ENCODE data around the gene USP7. TPM values are rescaled to one million over a fixed set of nuclear protein-coding genes. Genes with fewer than 3 reads are reported as not detected.
"Not testable (repeated sequence)": the region's sequence is repeated elsewhere in the genome, so short reads cannot be mapped to it uniquely, and the experiment has no call there.

The USP7 gene
- polyA plus RNA-seq, 1 donor (not counting 4 experiments of a cell fraction or from before 2014, with no cell fraction given) = 63.4 TPM

DNA sequence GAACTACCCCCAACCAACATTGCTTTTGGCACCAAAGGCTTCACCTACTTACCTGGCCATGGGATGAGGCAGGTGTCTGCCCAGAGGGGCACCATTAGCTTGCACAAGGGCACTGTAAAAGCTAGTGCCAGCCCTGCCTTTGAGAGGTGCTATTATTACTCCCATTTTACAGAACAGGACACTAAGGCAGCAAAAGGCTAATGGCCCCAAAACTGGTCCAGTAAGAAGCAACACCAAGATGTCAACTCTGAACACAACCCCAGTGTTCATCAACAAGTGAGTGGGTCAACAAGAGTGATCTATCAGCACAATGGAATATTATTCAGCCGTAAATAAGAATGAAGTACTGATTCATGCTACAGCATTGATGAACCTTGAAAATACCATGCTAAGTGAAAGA lies 7.7 kb upstream of the USP7 start:
- H2AFZ ChIP-seq (ENCODE audit: control insufficient read depth, low read length) = no peak overlapping the region
- no peaks in the 10 kb centered on the region for H3K79me2 ChIP-seq (ENCODE audit: control insufficient read depth, insufficient read depth, low read length)
- TF ChIP-seq EZH2 (IDR thresholded peaks at IDR 0.05; ENCODE audit: low read length) = no peak
- TF ChIP-seq, protein P1, sequence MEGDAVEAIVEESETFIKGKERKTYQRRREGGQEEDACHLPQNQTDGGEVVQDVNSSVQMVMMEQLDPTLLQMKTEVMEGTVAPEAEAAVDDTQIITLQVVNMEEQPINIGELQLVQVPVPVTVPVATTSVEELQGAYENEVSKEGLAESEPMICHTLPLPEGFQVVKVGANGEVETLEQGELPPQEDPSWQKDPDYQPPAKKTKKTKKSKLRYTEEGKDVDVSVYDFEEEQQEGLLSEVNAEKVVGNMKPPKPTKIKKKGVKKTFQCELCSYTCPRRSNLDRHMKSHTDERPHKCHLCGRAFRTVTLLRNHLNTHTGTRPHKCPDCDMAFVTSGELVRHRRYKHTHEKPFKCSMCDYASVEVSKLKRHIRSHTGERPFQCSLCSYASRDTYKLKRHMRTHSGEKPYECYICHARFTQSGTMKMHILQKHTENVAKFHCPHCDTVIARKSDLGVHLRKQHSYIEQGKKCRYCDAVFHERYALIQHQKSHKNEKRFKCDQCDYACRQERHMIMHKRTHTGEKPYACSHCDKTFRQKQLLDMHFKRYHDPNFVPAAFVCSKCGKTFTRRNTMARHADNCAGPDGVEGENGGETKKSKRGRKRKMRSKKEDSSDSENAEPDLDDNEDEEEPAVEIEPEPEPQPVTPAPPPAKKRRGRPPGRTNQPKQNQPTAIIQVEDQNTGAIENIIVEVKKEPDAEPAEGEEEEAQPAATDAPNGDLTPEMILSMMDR (optimal IDR thresholded peaks at IDR 0.05 in 1 of 3, IDR thresholded peaks at IDR 0.05 in 1 of 3, conservative IDR thresholded peaks at IDR 0.05 in 1 of 3; ENCODE audit: extremely low read depth in 1 of 3, insufficient read depth in 2 of 3, low read length in 3 of 3) = no peak
- no peak overlapping the region for H3K9ac ChIP-seq (ENCODE audit: control insufficient read depth, extremely low read depth, insufficient read depth, low read length)
- no peak overlapping the region for H3K4me3 ChIP-seq (ENCODE audit: control insufficient read depth in 2 of 3, extremely low read depth in 1 of 3, insufficient read depth in 2 of 3, low read depth in 1 of 3, low read length in 3 of 3)
- H3K4me1 ChIP-seq (ENCODE audit: control insufficient read depth, extremely low read depth, insufficient read depth, low read length) = no peaks in the 10 kb centered on the region
- no peaks in the 10 kb centered on the region for H4K20me1 ChIP-seq (ENCODE audit: control insufficient read depth, extremely low read depth, insufficient read depth, low read length)
- H3K9me1 ChIP-seq (ENCODE audit: control insufficient read depth, extremely low read depth, insufficient read depth, low read length) = no peaks in the 10 kb centered on the region
- H3K4me2 ChIP-seq (ENCODE audit: control insufficient read depth, extremely low read depth, insufficient read depth, low read depth, low read length) = no peak overlapping the region
- H3K27ac ChIP-seq (ENCODE audit: control insufficient read depth, insufficient read depth, low read length) = no peak overlapping the region
- DNase-seq (ENCODE audit: low read depth, low spot score) (no peak), FAIRE-seq (no peak)
- no peaks in the 10 kb centered on the region for H3K36me3 ChIP-seq (ENCODE audit: control insufficient read depth in 2 of 2, extremely low read depth in 1 of 2, insufficient read depth in 2 of 2, low read length in 2 of 2)
- H3K9me3 ChIP-seq (ENCODE audit: control insufficient read depth, low read depth, low read length) = no peaks in the 10 kb centered on the region
- H3K27me3 ChIP-seq (ENCODE audit: control insufficient read depth, extremely low read depth, insufficient read depth, low read length) = no peaks in the 10 kb centered on the region
- dilution Hi-C loops (cut with MboI; ENCODE audit: extremely low pct_ligation_motif_present, low sequenced_read_pairs) = no loop called here

DNA sequence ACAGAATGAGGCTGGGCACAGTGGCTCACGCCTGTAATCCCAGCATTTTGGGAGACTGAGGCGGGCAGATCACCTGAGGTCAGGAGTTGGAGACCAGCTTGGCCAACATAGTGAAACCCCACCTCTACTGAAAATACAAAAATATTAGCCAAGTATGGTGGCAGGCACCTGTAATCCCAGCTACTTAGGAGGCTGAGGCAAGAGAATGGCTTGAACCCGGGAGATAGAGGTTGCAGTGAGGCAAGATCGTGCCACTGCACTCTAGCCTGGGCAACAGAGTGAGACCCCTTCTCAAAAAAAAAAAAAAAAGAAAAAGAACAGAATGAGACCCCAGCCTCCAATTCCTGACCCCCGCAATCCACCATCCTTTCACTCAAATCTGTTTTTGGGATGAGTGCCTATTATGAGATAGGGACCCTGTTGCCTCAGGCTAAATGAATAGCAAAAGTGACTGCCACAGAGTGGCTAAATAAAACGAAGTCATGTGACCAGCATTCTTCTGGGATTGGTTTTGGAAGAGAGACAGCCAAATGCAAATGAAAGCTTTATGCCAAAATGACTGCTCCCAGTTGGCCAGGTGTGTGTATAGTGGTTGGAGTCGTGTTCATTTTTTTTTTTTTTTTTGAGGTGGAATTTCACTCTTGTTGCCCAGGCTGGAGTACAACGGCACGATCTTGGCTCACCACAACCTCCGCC lies 5.6 kb upstream of the USP7 start:
- H3K4me1 ChIP-seq (ENCODE audit: control insufficient read depth, extremely low read depth, insufficient read depth, low read length); H3K9ac ChIP-seq (ENCODE audit: control insufficient read depth, extremely low read depth, insufficient read depth, low read length); H3K79me2 ChIP-seq (ENCODE audit: control insufficient read depth, insufficient read depth, low read length); H3K4me3 ChIP-seq (ENCODE audit: control insufficient read depth in 2 of 3, extremely low read depth in 1 of 3, insufficient read depth in 2 of 3, low read depth in 1 of 3, low read length in 3 of 3); H3K9me1 ChIP-seq (ENCODE audit: control insufficient read depth, extremely low read depth, insufficient read depth, low read length); H2AFZ ChIP-seq (ENCODE audit: control insufficient read depth, low read length); DNase-seq (ENCODE audit: low read depth, low spot score); H3K4me2 ChIP-seq (ENCODE audit: control insufficient read depth, extremely low read depth, insufficient read depth, low read depth, low read length); dilution Hi-C loops (cut with MboI; ENCODE audit: extremely low pct_ligation_motif_present, low sequenced_read_pairs); H3K9me3 ChIP-seq (ENCODE audit: control insufficient read depth, low read depth, low read length); H3K36me3 ChIP-seq (ENCODE audit: control insufficient read depth in 2 of 2, extremely low read depth in 1 of 2, insufficient read depth in 2 of 2, low read length in 2 of 2); H4K20me1 ChIP-seq (ENCODE audit: control insufficient read depth, extremely low read depth, insufficient read depth, low read length); H3K27me3 ChIP-seq (ENCODE audit: control insufficient read depth, extremely low read depth, insufficient read depth, low read length); H3K27ac ChIP-seq (ENCODE audit: control insufficient read depth, insufficient read depth, low read length): not testable (repeated sequence)
- peak; percentile 23 for FAIRE-seq

DNA sequence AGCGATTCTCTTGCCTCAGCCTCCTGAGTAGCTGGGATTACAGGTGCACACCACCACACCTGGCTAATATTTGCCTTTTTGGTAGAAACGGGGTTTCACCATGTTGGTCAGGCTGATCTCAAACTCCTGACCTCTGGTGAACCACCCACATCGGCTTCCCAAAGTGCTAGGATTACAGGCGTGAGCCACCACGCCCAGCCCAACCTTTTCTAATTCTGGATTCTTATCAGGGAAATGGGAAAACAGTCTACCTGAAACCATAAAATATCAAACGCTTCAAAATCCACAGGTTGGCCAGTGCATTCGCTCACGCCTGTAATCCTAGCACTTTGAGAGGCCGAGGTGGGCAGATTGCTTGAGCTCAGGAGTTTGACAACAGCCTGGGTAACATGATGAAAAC lies 4.3 kb upstream of the USP7 start:
- H2AFZ ChIP-seq (ENCODE audit: control insufficient read depth, low read length); H3K36me3 ChIP-seq (ENCODE audit: control insufficient read depth in 2 of 2, extremely low read depth in 1 of 2, insufficient read depth in 2 of 2, low read length in 2 of 2); DNase-seq (ENCODE audit: low read depth, low spot score); dilution Hi-C loops (cut with MboI; ENCODE audit: extremely low pct_ligation_motif_present, low sequenced_read_pairs); FAIRE-seq; H3K4me1 ChIP-seq (ENCODE audit: control insufficient read depth, extremely low read depth, insufficient read depth, low read length); H3K27me3 ChIP-seq (ENCODE audit: control insufficient read depth, extremely low read depth, insufficient read depth, low read length); H3K4me3 ChIP-seq (ENCODE audit: control insufficient read depth in 2 of 3, extremely low read depth in 1 of 3, insufficient read depth in 2 of 3, low read depth in 1 of 3, low read length in 3 of 3); H4K20me1 ChIP-seq (ENCODE audit: control insufficient read depth, extremely low read depth, insufficient read depth, low read length); H3K9me3 ChIP-seq (ENCODE audit: control insufficient read depth, low read depth, low read length); H3K9me1 ChIP-seq (ENCODE audit: control insufficient read depth, extremely low read depth, insufficient read depth, low read length); H3K27ac ChIP-seq (ENCODE audit: control insufficient read depth, insufficient read depth, low read length); H3K79me2 ChIP-seq (ENCODE audit: control insufficient read depth, insufficient read depth, low read length); H3K4me2 ChIP-seq (ENCODE audit: control insufficient read depth, extremely low read depth, insufficient read depth, low read depth, low read length); H3K9ac ChIP-seq (ENCODE audit: control insufficient read depth, extremely low read depth, insufficient read depth, low read length): not testable (repeated sequence)
